Stomach (tissue), 4 donors: ENCODE results near the gene BCL2.

Experiments
- POLR2AphosphoS5 ChIP-seq, 3 donors: sonication (generic); formaldehyde crosslinking; IDR thresholded peaks; one replicate each; pipeline ENCODE4 v1.6.1; 2016; ENCODE audit warnings: antibody characterized with exemption in 3 of 3
- TF ChIP-seq, protein P1 (sequence below), 7 experiments: fragments of 450-650 bp in 4 of 7; fragments of 200-600 bp in 3 of 7; sonication (generic) in 3 of 7; IDR thresholded peaks; one replicate each; pipeline ENCODE4 v1.5.1; 2016 to 2019; ENCODE audit warnings: antibody characterized with exemption in 7 of 7, control low read depth in 2 of 7, mild to moderate bottlenecking in 1 of 7

DNA sequence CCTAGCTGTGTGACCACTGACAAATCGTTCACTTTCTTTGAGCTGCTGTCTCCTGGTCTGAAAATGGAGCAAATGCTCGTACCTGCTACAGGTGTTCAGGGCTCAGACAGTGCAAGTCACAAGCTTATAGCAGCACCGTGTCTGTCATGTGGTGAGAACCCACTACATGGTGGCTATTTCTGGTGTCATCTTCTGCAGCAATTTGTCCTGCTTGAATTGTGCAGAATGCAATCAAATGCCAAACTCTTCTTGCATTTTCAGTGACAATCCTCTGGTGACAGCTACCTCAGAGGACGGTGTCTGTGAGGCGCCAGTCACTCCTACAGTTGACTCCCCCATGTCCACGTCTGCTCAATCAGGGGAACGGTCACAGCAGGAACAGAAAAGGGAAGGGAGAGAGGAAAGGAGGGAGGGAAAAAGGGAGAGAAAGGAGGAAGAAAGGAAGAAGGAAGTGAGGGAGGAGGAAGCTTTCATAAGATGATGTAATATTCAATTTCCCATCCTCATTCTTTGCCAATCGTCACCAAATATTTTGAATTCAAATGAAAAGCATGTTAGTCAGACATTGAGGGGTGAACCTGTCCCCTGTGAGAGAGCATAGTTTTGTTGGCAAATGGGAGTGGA, 122.2 kb downstream of the BCL2 start:
- TF ChIP-seq, protein P1, sequence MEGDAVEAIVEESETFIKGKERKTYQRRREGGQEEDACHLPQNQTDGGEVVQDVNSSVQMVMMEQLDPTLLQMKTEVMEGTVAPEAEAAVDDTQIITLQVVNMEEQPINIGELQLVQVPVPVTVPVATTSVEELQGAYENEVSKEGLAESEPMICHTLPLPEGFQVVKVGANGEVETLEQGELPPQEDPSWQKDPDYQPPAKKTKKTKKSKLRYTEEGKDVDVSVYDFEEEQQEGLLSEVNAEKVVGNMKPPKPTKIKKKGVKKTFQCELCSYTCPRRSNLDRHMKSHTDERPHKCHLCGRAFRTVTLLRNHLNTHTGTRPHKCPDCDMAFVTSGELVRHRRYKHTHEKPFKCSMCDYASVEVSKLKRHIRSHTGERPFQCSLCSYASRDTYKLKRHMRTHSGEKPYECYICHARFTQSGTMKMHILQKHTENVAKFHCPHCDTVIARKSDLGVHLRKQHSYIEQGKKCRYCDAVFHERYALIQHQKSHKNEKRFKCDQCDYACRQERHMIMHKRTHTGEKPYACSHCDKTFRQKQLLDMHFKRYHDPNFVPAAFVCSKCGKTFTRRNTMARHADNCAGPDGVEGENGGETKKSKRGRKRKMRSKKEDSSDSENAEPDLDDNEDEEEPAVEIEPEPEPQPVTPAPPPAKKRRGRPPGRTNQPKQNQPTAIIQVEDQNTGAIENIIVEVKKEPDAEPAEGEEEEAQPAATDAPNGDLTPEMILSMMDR (IDR thresholded peaks at IDR 0.05) = no peak
- no peak for TF ChIP-seq POLR2AphosphoS5 (IDR thresholded peaks at IDR 0.05)
